Tibial nerve (tissue), 4 donors: ENCODE measurements around the gene CARD18. TPM values are rescaled to one million over a fixed set of nuclear protein-coding genes. Genes with fewer than 3 reads are reported as not detected.
A peak's percentile ranks its signal among the peaks of the same experiment; 100 is the strongest.

Source experiments
- DNase-seq, 2 donors: peaks; one replicate each; pipeline ENCODE4 v3.0.0-alpha.2; 2019; ENCODE audit warnings: low spot score in 2 of 2
- H3K27ac ChIP-seq, 4 donors: fragments of 200-600 bp; sonication (generic) in 3 of 4; one replicate each; pipeline ENCODE4 v1.5.1; 2017 to 2019; ENCODE audit warnings: mild to moderate bottlenecking in 1 of 4
- H3K27me3 ChIP-seq, 2 donors: fragments of 200-600 bp; sonication (generic) in 1 of 2; one replicate each; pipeline versions ENCODE4 v1.5.1 to v1.6.0; 2017 to 2019
- H3K36me3 ChIP-seq, 3 donors: fragments of 200-600 bp; sonication (generic); one replicate each; pipeline ENCODE4 v1.5.1; 2018 to 2019
- H3K4me1 ChIP-seq, 4 donors: fragments of 200-600 bp; sonication (generic) in 3 of 4; one replicate each; pipeline ENCODE4 v1.5.1; 2017 to 2019
- H3K4me3 ChIP-seq, 4 donors: fragments of 200-600 bp; sonication (generic) in 3 of 4; one replicate each; pipeline ENCODE4 v1.5.1; 2017 to 2019; ENCODE audit warnings: mild to moderate bottlenecking in 1 of 4, moderate library complexity in 1 of 4
- H3K9me3 ChIP-seq, 4 donors: fragments of 200-600 bp; sonication (generic) in 3 of 4; one replicate each; pipeline ENCODE4 v1.5.1; 2017 to 2019
- CTCF ChIP-seq, 5 experiments: fragments of 200-600 bp in 3 of 5; fragments of 450-650 bp in 2 of 5; sonication (generic) in 3 of 5; IDR thresholded peaks; one replicate each; pipeline ENCODE4 v1.5.1; 2016 to 2019; ENCODE audit warnings: antibody characterized with exemption in 5 of 5, mild to moderate bottlenecking in 3 of 5, moderate library complexity in 2 of 5
- EP300 ChIP-seq, 2 donors: sonication (generic); formaldehyde crosslinking; IDR thresholded peaks; one replicate each; pipeline ENCODE4 v1.6.1; 2017; ENCODE audit warnings: antibody characterized with exemption in 2 of 2, mild to moderate bottlenecking in 1 of 2
- POLR2A ChIP-seq, 2 donors: fragments of 450-650 bp; IDR thresholded peaks; one replicate each; pipeline ENCODE4 v1.6.1; 2017; ENCODE audit warnings: antibody characterized with exemption in 2 of 2, mild to moderate bottlenecking in 2 of 2, moderate library complexity in 2 of 2
- WGBS, 2 donors: methylation state at CpG; one replicate each; pipeline ENCODE4 v1.1.5; 2018; 5-methylcytosine and 5-hydroxymethylcytosine counted together
- total RNA-seq, 4 donors: library from RNA; depleted of rRNA; stranded (reverse); fragments of >200 nt; gene quantifications; one replicate each; pipeline ENCODE4 v1.1.0, GENCODE V29; 2016

CARD18 gene
- total RNA-seq: not detected

- Histone ChIP-seq H3K4me3 (no peak within 1 kb of the TSS), H3K4me1 (no peaks in the 10 kb centered on the region), H3K27ac (no peak within 1 kb of the TSS), H3K27me3 (no peaks in the 10 kb centered on the region), H3K36me3 (no peaks in the 10 kb centered on the region), H3K9me3 (no peaks in the 10 kb centered on the region)
- 81 to 88% methylated on average over 2 of the region's 2 CpGs for WGBS, 2 donors
- no peak for TF ChIP-seq EP300 (IDR thresholded peaks at IDR 0.05)
- no peak for TF ChIP-seq POLR2A (IDR thresholded peaks at IDR 0.05)
- no peak for TF ChIP-seq CTCF (IDR thresholded peaks at IDR 0.05)
- DNase-seq: no peak
Measured at GRCh38 chr11:105139669-105140068, at the start of gene CARD18. Gene CARD18, minus strand, starts transcription at chr11:105139769. Its CDS starts 43 bp downstream, at chr11:105139726.

- Histone ChIP-seq H3K27me3 (no peaks in the 10 kb centered on the region), H3K27ac (no peak overlapping the region), H3K4me1 (peaks cover 0 to 5% (median 0%) of the 10 kb centered on the region in 4 donors), H3K9me3 (no peaks in the 10 kb centered on the region), H3K4me3 (no peak overlapping the region), H3K36me3 (no peaks in the 10 kb centered on the region)
- TF ChIP-seq CTCF (IDR thresholded peaks at IDR 0.05) (no peak), POLR2A (IDR thresholded peaks at IDR 0.05) (no peak), EP300 (IDR thresholded peaks at IDR 0.05) (no peak)
- no peak for DNase-seq
- WGBS, 2 donors: 85 to 93% methylated on average over 1 of the region's 1 CpG
Measured at GRCh38 chr11:105183987-105184386, 44.4 kb upstream of the CARD18 start.

- Histone ChIP-seq H3K27me3 (no peaks in the 10 kb centered on the region), H3K9me3 (no peaks in the 10 kb centered on the region), H3K27ac (no peak overlapping the region), H3K36me3 (no peaks in the 10 kb centered on the region), H3K4me3 (no peak overlapping the region), H3K4me1 (peaks cover 0 to 5% (median 0%) of the 10 kb centered on the region in 4 donors)
- DNase-seq: no peak
- TF ChIP-seq CTCF (IDR thresholded peaks at IDR 0.05): no peak
- TF ChIP-seq EP300 (IDR thresholded peaks at IDR 0.05): no peak
- no peak for TF ChIP-seq POLR2A (IDR thresholded peaks at IDR 0.05)
- WGBS, 2 donors: 74 to 75% methylated on average over 3 of the region's 3 CpGs
Measured at GRCh38 chr11:105183426-105183825, 43.9 kb upstream of the CARD18 start.

- WGBS, 2 donors: 53 to 54% methylated on average over 1 of the region's 1 CpG
Measured at GRCh38 chr11:105181521-105181920, 42.0 kb upstream of the CARD18 start.

GRCh38 chr11:105181100-105181499 lies 41.5 kb upstream of the CARD18 start:
- no peak overlapping the region for H3K4me3 ChIP-seq
- H3K27ac ChIP-seq: peak overlapping the region in 1 of 4 donors; percentile 15
- H3K4me1 ChIP-seq: peaks cover 0 to 5% (median 0%) of the 10 kb centered on the region in 4 donors
- no peaks in the 10 kb centered on the region for H3K36me3 ChIP-seq
- 2 to 4% methylated on average over 2 of the region's 2 CpGs for WGBS, 2 donors
- no peak for TF ChIP-seq CTCF (IDR thresholded peaks at IDR 0.05)
- no peak for TF ChIP-seq EP300 (IDR thresholded peaks at IDR 0.05)
- no peak for TF ChIP-seq POLR2A (IDR thresholded peaks at IDR 0.05)
- no peaks in the 10 kb centered on the region for H3K27me3 ChIP-seq
- no peaks in the 10 kb centered on the region for H3K9me3 ChIP-seq
- peak in 1 of 2 donors; percentile 25 for DNase-seq

More at GRCh38 chr11:105181521-105181920, 42.0 kb upstream of the CARD18 start:
- H3K36me3 ChIP-seq: no peaks in the 10 kb centered on the region
- no peak for DNase-seq
- peak in 1 of 2 donors; percentile 66 for TF ChIP-seq EP300 (IDR thresholded peaks at IDR 0.05)
- no peak for TF ChIP-seq POLR2A (IDR thresholded peaks at IDR 0.05)
- no peak for TF ChIP-seq CTCF (IDR thresholded peaks at IDR 0.05)
- no peaks in the 10 kb centered on the region for H3K27me3 ChIP-seq
- H3K27ac ChIP-seq: peak overlapping the region in 1 of 4 donors; percentile 15
- no peaks in the 10 kb centered on the region for H3K9me3 ChIP-seq
- peaks cover 0 to 5% (median 0%) of the 10 kb centered on the region in 4 donors for H3K4me1 ChIP-seq
- H3K4me3 ChIP-seq: no peak overlapping the region
